ENCODE results near the gene MCL1.
"Not testable (repeated sequence)": the region's sequence is repeated elsewhere in the genome, so short reads cannot be mapped to it uniquely, and the experiment has no call there.

Gene MCL1

DNA sequence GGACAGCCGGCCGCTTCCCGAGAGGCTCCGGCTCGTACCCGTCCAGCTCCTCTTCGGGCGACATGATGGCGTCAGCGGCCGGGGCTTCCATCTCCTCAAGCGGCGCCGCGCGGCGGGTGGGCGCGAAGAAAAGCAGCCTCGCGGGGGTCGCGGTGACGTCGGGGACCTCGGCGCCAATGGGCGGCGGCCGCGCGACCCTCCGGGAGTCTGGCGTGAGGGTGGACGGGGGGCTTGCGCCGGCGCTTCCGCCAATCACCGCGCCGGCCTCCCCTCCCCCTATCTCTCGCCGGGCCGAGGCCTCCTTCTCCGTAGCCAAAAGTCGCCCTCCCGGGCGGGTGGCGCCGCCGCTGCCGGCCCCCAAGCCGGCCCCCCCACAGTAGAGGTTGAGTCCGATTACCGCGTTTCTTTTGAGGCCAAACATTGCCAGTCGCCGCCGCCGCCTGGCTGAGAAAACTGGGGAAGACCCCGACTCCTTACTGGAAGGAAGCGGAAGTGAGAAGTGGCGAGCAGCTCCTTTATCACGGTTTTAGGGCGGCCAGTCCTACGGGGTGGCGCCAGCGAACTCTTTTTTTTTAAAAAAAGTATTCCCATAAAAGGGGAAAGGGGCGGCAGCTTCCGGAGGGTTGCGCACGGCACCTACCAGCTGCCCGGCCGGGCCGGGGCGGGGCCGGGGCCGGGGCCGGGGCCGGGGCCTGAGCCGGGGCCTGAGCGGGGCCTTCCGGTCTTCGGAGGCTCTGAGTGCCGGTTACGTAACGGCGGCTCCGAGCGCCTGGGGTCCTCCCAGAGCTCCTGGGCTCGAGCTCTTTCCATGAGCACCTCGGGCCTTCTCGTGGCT lies at the start of gene MCL1:
MCL1 (minus strand) TSS at position 501 of the 835 bp plus-strand sequence; CDS start at position 421, 80 bp downstream.
- peak; percentile 90 for DNase-seq

DNA sequence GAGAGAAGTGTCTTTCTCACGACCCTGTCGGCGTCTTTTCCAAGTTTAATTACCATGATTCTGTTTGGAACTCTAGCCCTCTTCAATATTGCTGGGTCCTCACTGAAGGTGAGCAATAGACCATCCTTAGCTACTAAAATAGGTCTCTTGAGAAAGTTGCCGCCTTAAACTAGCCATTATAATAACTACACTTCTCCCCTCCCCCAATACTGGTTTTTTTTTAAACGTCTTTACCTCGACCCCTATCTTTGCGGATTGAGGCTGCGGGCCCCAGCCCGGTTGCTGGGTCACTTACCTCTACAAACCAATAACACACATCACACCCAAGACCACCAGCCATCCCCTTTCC lies 49.3 kb upstream of the MCL1 start:
- no peak for DNase-seq

DNA sequence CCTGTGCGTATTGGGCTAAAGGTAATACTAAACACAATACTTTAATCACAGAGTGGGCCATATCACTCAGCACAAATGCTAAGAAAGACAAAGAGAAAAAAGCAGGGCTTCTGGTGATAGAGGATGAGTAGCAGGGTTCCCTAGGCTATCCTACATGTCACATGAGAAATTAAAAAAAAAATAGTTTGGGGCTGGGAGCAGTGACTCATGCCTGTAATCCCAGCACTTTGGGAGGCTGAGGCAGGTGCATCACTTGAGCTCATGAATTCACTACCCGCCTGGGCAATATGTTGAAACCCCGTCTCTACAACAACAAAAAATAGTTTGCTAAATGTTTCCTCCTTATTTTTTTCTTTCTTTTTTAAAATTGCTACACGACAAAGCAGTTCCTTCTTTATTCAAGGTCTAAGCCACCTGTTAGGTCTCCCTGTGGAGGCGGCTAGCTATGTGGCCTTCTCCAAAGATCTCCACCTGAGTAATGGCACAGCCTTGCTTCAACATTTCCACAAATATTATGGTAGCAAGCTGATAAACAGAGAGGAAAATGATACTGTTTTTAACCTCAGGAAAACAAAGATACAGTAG lies 48.5 kb upstream of the MCL1 start:
- no peak for DNase-seq

DNA sequence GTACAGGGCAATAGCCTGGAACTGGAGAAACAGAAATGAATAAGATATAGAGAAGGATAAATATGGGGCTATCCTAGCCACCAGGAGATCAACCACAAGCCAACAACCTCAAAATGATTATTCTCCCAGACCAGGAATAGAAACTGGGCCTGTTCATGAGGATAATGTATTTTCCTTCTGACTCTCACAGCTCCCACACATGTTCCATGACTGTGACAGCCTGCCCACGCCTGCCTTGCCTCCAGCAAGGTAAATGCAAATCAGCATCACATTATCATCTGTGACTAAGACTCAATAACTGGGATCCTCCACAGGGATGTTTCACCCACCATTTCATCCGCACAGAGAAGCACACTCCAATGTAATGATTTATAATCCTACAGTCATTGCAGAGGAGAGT lies 46.7 kb upstream of the MCL1 start:
- DNase-seq: peak; percentile 68

DNA sequence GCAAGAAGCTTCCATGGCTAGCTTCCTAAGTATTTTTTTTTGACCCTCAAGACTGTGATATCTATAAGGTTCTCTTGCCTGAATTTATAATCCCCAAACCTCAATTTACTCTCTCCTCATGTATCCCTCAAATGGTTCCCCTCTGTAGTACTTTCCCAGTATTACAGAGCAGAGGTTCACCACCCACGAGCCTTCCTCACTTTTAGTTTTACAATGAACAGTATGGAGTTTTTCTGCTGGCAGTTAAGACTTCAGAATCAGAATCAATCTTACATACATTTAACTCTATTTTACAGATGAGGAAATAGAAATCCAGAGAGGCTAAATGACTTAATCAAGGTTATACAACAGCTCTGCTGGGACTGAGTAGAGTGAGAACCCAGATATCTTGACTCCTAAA lies 45.1 kb upstream of the MCL1 start:
- DNase-seq: not testable (repeated sequence)

DNA sequence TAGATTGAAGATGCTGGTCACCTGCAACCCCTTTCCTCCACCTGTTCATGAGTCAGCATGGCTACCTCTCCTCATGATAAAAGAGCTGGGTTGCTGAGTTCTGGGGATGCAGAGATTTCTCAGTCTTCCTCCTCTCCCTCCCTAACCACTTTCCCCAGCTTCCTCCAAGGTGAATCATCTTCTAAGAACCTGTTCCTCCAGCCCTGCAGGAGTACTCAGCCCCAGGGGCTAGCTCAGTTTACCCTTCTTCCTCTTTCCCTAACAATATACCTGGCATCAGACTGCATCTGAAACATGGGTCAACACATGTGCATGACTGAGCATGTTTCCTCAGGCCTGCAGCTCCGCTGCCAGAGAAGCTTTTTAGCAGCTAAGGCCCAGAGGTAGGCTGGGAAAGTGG lies 44.7 kb upstream of the MCL1 start:
- not testable (repeated sequence) for DNase-seq

DNA sequence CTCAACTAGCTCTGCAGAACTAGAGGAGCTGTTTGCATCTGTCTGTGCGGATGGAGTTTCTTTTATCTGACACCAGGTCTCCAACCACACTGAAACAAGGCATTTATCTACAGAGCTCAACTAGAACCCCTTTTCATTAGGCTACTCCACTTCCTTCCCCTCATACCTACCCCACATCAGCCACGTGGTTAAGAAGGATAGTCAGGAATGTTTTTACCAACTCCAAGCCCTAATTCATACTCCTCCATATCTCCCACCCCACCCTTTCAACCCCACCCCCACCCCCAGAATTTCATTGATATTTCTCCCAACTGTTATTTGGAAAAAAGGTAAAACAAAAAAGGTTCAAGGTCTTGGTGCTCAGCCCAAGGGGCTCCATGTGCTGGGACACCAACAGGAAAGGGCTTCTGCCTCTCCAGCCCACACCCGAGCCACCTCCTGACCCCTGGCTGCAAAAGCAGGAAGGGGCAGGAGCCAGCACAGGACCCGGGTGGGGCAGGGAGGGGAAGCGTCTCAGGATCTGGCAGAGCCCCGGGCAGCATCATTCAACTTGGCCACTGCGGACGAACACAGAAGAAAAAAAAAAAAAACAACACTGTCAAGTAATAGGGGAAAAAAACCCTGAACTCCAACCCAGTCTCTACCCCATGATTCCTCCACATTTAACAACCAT lies 43.0 kb upstream of the MCL1 start:
- DNase-seq: no peak

DNA sequence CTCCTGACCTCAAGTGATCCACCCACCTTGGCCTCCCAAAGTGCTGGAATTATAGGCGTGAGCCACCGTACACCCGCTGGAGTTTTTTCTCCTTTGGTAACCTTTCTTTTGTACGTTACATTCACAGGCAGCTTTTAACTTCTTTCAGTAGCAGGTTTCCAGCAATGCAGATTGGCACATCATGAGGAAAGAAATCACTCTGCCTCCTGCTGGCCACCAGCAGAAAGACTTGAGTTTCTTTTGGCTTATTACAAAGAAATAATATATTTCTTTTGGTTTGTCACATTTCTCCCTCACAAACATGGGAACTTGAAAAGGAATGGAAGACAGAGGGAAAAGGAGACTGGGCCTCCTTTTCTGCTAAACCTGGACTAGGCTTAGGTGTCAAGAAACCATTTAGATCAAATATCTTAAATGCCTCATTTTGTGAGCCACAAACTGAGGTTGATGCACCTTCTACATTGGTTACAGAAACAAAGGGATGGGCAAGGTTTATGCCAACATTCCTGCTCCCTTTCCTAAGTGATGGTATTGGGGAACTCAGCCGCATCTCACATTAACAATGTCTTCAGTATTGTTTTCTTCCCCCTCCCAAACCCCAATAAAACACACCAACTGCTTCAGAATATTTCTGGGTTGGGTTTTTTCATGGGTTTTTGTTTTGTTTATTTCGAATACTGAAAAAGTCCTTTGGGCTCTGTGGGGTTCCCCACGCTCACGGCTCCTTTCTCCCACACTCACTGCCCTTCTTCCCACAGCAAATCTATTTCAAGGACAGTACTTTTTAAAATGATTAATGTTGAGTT lies 42.3 kb upstream of the MCL1 start:
- peak; percentile 62 for DNase-seq

DNA sequence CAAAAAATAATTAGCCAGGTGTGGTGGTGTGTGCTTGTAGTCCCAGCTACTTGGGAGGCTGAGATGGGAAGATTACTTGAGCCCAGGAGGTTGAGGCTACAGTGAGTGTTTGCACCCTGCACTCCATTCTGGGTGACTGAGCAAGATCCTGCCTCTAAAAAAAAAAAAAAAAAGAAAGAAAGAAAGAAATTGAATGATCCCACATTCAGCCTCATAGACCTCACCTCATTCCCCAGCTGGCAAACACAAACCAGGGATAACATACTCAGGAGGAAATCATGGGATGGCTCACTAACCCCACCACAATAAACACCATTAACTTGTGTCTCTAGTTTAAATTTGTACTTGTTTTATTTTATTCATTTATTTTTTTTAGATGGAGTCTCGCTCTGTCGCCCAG lies 41.5 kb upstream of the MCL1 start:
- DNase-seq: no peak

DNA sequence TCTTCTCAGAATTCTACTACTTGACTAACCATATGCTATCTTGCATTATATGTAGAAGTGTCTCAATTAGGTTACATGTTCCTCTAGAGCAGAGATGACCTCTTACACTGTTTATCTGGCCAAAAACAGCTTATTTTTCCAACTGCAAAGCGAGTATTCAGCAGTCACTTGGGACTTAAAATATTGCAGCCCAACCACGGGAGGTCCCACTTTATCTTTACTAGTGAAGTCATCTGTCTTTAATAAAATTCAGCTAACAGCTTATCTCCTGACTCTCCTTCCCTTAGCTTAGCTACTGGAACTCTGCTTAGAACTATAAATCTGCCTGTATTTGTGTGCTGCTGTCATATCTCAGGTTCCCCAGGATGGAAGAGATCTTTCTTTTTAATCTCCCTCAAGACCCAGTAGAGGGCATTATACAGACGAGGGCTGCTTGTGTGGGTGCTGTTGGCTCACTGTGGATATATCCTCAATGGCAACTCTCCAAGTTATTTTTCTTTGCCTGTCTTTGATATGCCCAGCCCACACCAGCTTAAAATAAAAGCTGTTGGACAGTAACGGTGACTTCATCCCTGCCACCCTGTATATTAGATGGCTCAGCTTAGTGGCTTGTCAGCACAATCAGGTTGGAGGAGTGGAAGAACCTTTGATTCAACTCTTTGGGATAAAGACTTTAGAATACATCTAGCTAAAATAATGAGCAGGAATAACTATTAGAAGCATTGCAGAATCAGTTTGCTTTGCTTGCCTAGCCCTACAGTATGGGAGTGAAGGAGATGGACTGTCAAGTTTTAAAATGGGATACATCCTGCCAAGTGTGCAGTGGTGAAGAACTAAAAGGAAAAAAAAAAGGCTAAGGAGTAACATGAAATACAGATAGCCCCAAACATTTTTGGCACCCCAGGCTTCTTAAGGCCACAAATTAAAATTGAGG lies 40.4 kb upstream of the MCL1 start:
- DNase-seq: no peak

DNA sequence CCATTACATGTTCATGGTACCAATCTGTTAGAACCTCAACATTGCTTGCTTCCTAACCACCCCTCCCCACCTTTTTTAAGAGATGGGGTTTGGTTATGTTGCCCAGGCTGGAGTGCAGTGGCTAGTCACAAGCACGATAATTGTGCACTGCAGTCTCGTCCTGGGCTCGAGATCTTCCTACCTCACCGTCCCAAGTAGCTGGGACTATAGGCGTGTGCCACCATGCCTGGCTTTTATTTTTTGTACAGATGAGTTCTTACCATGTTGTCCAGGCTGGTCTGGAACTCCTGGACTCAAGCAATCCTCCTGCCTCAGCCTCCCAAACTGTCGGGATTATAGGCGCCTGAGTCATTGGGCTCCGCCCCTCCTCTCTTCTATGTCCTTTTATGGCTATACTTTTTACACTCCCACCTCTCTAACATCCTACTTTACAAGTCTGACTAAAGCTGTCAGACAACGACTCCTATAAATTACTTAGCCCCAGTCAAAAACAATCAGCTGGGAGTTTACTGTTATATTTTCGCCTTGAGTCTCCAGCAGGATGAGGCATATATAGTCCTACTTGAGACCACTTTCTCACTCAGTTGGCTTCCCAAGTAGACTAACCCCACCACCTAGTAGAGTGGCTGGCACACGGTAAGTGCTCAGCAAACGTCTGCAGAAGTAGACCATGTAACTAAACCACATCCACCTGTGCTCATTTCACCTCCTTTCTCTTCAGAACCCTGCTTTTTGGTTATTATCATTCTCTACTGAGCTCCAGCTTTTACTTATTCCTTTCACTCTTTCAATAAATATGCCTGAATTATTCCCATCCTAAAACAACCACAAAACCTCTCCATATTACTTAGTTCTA lies 36.2 kb upstream of the MCL1 start:
- DNase-seq: peak; percentile 49

DNA sequence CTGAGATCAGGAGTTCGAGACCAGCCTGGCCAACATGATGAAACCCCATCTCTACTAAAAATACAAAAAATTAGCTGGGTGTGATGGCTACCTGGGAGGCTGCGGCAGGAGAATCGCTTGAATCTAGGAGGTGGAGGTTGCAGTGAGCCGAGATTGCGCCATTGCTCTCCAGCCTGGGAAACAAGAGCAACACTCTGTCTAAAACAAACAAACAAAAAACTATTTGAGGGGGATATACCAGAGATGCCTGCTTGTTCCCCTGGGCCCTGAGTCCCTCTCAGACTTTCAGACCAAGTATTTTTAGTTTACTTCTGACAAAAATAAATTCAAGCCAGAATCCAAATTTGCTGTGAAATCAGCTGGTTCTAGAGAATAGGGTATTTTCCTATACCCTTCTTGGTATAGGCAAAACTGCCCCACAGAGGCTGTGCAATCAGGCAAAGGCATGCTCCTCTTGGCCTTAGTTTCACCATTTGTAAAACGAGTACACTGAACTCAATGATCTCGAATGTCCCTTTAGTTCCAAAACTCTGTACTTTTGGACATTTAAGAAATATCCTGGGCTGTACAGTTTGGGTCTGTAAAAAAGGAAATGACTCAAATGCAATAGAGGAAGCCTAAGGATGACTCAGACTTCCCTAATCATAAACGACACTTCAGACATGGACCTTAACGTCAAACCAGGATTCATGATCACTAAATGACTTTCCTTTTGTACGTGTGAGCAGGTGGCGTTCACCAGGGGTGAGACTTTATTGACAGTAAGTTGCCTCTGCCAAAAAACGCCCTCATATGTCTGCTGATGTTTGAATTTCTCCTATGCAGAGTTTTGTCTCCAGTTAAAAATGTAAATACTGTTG lies 33.9 kb upstream of the MCL1 start:
- DNase-seq: peak; percentile 59

DNA sequence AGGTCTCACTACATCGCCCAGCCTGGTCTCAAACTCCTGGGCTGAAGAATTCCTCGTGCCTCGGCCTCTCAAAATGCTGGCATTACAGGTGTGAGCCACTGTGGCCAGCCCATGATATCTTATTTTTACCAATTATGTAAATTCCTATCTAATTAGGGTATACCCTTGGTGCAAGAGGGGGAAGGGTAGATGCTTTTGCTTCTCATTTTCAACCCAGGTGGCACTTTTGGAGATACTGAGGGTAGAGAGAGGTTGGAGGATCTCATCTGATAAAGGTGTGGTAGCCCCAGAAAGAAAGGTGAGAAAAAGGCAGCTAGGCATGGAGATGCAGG lies 32.6 kb upstream of the MCL1 start:
- DNase-seq: no peak

DNA sequence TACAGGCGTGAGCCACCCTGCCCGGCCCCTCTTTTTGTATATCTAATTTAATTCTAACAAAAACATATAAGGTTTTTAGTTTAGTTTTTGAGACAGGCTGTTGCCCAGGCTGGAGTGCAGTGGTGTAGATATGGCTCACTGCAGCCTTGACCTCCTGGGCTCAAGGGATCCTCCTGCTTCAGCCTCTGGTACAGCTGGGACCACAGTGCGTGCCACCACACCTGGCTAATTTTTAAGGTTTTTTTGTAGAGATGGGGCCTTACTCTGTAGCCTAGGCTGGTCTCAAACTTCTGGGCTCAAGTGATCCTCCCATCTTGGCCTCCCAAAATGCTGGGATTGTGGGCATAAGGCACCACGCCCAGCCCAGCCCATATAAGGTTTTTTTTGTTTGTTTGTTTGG lies 31.2 kb upstream of the MCL1 start:
- no peak for DNase-seq

DNA sequence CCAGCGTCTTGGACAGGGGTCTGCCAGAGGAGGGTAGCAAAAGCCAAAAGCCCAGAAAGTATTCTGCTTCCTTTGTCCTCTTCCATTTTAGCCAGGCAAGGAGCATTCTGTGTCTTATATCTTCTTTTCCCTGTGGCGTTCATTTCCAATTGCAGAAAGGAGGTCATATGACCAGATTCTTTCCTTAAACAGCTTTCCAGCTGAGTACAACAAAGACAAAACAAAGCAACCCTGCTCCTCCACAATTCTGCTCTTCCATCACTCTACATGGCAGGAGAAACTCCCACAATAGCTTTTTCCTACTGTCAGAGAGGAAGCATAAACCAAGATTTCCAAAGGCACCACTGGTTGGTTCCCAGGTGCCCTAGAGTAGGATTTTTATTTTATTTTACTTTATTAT lies 30.3 kb upstream of the MCL1 start:
- no peak for DNase-seq

DNA sequence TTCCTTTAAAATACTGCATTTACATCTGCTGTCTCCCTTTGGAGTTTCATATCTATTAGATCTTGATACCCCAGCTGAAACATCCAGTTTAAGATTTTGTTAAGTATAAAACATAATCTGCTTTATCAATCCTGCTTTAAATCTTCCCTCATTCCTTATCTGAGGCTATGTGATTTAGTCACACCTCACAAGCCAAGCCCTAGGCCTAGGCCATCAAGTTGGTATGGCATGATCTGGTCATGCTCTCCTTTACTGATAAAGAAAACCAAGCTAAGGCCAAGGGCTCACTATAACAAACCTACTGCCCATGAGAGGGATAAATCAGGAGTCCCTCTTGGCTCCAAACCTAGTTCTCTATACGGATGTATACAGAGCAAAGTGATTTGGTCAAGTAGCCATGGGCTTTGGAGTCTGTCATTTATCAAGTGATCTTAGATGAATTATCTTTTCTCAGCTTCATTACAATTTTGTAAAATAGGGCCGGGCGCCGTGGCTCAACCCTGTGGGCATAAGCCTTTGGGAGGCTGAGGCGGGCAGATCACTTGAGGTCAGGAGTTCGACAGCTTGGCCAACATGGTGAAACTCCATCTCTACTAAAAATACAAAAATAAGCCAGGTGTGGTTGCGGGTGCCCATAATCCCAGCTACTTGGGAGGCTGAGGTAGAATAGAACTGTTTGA lies 27.2 kb upstream of the MCL1 start:
- no peak for DNase-seq

DNA sequence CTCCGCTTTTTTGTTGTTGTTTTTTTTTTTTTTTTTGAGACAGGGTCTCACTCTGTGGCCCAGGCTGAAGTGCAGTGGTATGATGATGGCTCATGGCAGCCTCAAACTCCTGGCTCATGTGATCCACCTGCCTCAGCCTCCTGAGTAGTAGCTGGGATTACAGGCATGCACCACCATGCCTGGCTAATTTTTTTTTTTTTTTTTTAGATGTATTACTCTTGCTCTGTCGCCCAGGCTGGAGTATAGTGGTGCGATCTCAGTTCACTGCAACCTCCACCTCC lies 26.0 kb upstream of the MCL1 start:
- not testable (repeated sequence) for DNase-seq

DNA sequence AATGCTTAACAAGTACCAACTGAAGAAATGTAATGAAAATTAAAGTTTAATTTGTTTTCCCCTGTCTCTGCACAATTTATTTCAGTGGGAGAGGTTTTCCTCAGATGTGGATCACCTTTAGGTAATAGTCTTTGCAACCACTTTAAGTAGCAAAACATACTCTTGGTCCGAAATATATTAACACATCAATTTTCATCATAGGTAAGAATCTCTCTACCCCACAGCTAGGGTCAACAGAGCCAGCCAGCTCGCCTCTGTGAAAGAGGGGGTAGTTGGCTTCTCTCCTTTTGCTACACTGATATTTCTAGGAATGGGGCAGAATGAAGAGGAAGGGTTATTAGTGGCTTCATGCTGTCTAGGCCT lies 24.8 kb upstream of the MCL1 start:
- DNase-seq: no peak

DNA sequence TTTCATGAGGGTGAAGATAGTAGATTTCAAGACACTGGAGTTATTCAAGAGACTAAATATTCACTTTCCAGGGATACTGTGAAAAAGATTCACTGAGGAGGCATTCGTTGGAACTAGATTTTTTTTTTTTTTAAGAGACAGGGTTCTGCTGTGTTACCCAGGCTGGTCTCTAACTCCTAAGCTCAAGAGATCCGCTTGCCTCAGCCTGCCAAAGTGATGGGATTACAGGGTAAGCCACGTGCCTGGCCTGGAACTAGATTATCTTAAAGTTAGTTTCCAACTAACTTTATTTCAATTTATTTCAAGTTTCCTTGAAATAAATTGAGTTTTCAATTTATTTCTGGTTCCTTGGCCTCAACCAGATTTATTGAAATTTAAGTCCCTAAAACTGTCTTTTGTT lies 24.3 kb upstream of the MCL1 start:
- DNase-seq: no peak

DNA sequence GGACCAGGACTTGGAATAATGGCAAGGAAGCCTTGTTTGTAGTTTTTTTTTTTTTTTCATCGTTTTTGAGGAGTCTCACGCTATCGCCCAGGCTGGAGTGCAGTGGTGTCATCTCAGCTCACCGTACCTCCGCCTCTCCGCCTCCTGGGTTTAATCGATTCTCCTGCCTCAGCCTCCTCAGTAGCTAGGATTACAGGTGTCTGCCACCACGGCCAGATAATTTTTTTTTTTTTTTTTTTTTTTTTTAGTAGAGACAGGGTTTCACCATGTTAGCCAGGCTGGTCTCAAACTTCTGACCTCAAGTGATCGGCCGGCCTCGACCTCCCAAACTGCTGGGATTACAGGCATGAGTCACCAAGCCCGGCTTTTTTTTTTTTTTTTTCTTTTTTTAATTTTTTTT lies 23.0 kb upstream of the MCL1 start:
- DNase-seq: not testable (repeated sequence)
